ENCODE measurements around the gene SLC9A9.

- no peak for TF ChIP-seq EP300 (conservative IDR thresholded peaks at IDR 0.05; ENCODE audit: poor library complexity, severe bottlenecking)
- no peak for TF ChIP-seq EZH2 (IDR thresholded peaks at IDR 0.05; ENCODE audit: borderline replicate concordance, insufficient read depth, low read length, poor library complexity, severe bottlenecking)
- TF ChIP-seq CTCF (IDR thresholded peaks at IDR 0.05; ENCODE audit: poor library complexity, severe bottlenecking), result no peak
- TF ChIP-seq POLR2AphosphoS5 (IDR thresholded peaks at IDR 0.05), result no peak
- no peak for TF ChIP-seq MXI1 (conservative IDR thresholded peaks at IDR 0.05; ENCODE audit: poor library complexity, severe bottlenecking)
- no peak for TF ChIP-seq RAD21 (conservative IDR thresholded peaks at IDR 0.05)
- no peak for TF ChIP-seq TAF1 (IDR thresholded peaks at IDR 0.05; ENCODE audit: low read depth)
- no peak for TF ChIP-seq SMC3 (conservative IDR thresholded peaks at IDR 0.05; ENCODE audit: poor library complexity)
These were observed 6.9 kb upstream of the SLC9A9 start for GRCh38 chr3:143855183-143855582.
